ENCODE data around the gene CTBP2. TPM values are rescaled to one million over a fixed set of nuclear protein-coding genes. Genes with fewer than 3 reads are reported as not detected.

Gene CTBP2
- total RNA-seq, 8 experiments from 2014 or later: 29.4 to 90.0 (median 44.8) TPM

DNA sequence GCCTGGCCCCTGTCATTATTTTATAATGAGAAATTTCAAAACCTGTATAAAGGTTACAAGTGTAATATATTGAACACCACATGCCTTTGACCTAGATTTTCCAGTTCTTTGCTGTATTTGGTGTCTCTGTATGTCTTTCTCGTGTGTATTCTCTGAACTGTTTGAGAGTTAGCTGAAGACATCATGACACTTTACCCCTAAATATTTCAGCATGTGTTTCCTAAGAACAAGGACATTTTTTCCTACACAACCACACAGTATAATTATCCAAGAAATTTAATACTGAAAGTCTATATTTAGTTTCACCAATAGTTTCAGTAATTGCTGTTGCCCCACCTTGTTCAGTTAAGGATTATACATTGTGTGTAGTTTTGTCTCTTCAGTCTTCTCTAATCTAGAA, 203.6 kb downstream of the CTBP2 start:
- H3K4me1 ChIP-seq (replicated peaks in 1 of 2): peaks cover 5 to 6% of the 10 kb centered on the region in 2 donors
- WGBS, 10 experiments: 33 to 100% (median 95%) methylated on average over 1 of the region's 1 CpG; no CpG with 5 or more reads in 4 of the 10 experiments
- no peak overlapping the region for H3K4me3 ChIP-seq
- ATAC-seq (replicated peaks in 6 of 8): no peak
- in situ Hi-C loops (cut with MboI; ENCODE audit: low pct_unique_long_range_greater_than_20kb in 2 of 9, low sequenced_read_pairs in 9 of 9, unreplicated experiment in 9 of 9): no loop called here
- no peak overlapping the region for H3K27ac ChIP-seq

DNA sequence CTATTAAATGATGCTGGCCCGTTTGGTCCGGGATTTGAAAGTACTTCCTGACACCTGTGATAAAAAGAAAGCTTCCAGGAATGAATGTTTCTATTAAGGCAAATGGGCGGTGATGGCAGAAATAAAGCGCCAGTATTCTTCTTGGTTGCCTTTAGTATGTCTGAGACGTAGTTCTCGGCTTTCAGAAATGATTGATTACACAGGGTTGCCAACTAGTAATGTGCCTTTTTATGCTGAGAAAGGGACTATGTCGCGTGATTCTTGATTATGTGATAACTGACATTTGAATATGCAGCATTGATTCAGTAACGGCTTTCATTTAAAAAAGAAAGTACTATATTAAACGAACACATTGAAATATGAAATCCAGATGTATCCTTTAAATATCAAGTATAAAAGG, 204.5 kb downstream of the CTBP2 start:
- Histone ChIP-seq H3K4me3 (no peak overlapping the region), H3K27ac (no peak overlapping the region), H3K4me1 (replicated peaks in 1 of 2) (peaks cover 5 to 6% of the 10 kb centered on the region in 2 donors)
- in situ Hi-C loops (cut with MboI; ENCODE audit: low pct_unique_long_range_greater_than_20kb in 2 of 9, low sequenced_read_pairs in 9 of 9, unreplicated experiment in 9 of 9): no loop called here
- WGBS, 10 experiments: 4 to 100% (median 69%) methylated on average over 2 to 10 of the region's 10 CpGs
- ATAC-seq (replicated peaks in 6 of 8): peak in 2 of 8 experiments; percentile 46 to 50

DNA sequence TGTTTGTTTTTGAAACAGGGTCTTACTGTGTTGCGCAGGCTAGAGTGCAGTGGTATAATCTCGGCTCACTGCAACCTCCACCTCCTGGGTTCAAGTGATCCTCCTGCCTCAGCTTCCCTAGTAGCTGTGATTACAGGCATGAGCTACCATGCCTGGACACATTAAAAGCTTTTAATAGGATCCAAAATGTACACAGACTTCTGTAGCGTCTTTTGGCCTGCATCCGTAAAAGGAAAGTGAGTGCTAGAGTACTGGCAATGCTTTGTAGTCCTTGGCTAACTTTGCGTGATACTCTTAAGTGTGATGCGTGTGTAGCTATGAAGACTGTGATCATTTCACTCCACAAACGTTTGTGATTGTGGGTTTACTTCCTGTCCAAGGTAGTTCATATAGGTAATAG, 205.1 kb downstream of the CTBP2 start:
- peaks cover 5 to 6% of the 10 kb centered on the region in 2 donors for H3K4me1 ChIP-seq (replicated peaks in 1 of 2)
- in situ Hi-C loops (cut with MboI; ENCODE audit: low pct_unique_long_range_greater_than_20kb in 2 of 9, low sequenced_read_pairs in 9 of 9, unreplicated experiment in 9 of 9): no loop called here
- no peak overlapping the region for H3K27ac ChIP-seq
- no peak for ATAC-seq (replicated peaks in 6 of 8)
- 48 to 90% (median 82%) methylated on average over 2 to 7 of the region's 7 CpGs; no CpG with 5 or more reads in 2 of the 10 experiments for WGBS, 10 experiments
- H3K4me3 ChIP-seq: no peak overlapping the region

- Histone ChIP-seq H3K4me3 (no peak overlapping the region), H3K27ac (no peak overlapping the region), H3K4me1 (replicated peaks in 1 of 2) (peaks cover 5 to 6% of the 10 kb centered on the region in 2 donors)
- no peak for ATAC-seq (replicated peaks in 6 of 8)
- WGBS, 10 experiments: 89 to 100% (median 95%) methylated on average over 1 to 3 of the region's 3 CpGs
- in situ Hi-C loops (cut with MboI; ENCODE audit: low pct_unique_long_range_greater_than_20kb in 2 of 9, low sequenced_read_pairs in 9 of 9, unreplicated experiment in 9 of 9): no loop called here
Observed at GRCh38 chr10:124953421-124953820, 206.9 kb downstream of the CTBP2 start.

GRCh38 chr10:124952123-124952522, 208.2 kb downstream of the CTBP2 start:
- H3K27ac ChIP-seq: no peak overlapping the region
- no peak overlapping the region for H3K4me3 ChIP-seq
- WGBS, 10 experiments: 80 to 100% (median 97%) methylated on average over 1 to 6 of the region's 6 CpGs; no CpG with 5 or more reads in 1 of the 10 experiments
- H3K4me1 ChIP-seq (replicated peaks in 1 of 2): peaks cover 5 to 6% of the 10 kb centered on the region in 2 donors
- no peak for ATAC-seq (replicated peaks in 6 of 8)
- in situ Hi-C loops (cut with MboI; ENCODE audit: low pct_unique_long_range_greater_than_20kb in 2 of 9, low sequenced_read_pairs in 9 of 9, unreplicated experiment in 9 of 9): no loop called here

GRCh38 chr10:124949543-124949942, 210.8 kb downstream of the CTBP2 start:
- WGBS, 10 experiments: 96 to 100% (median 100%) methylated on average over 1 to 5 of the region's 5 CpGs; no CpG with 5 or more reads in 1 of the 10 experiments
- no peak overlapping the region for H3K27ac ChIP-seq
- no peak overlapping the region for H3K4me3 ChIP-seq
- peaks cover 0 to 8% of the 10 kb centered on the region in 2 donors for H3K4me1 ChIP-seq (replicated peaks in 1 of 2)
- in situ Hi-C loops (cut with MboI; ENCODE audit: low pct_unique_long_range_greater_than_20kb in 2 of 9, low sequenced_read_pairs in 9 of 9, unreplicated experiment in 9 of 9): no loop called here
- peak in 1 of 8 experiments; percentile 22 for ATAC-seq (replicated peaks in 6 of 8)

GRCh38 chr10:124946945-124947344, 213.4 kb downstream of the CTBP2 start:
- H3K27ac ChIP-seq: no peak overlapping the region
- no peak for ATAC-seq (replicated peaks in 6 of 8)
- in situ Hi-C loops (cut with MboI; ENCODE audit: low pct_unique_long_range_greater_than_20kb in 2 of 9, low sequenced_read_pairs in 9 of 9, unreplicated experiment in 9 of 9): no loop called here

GRCh38 chr10:124944982-124945381, 215.4 kb downstream of the CTBP2 start:
- in situ Hi-C loops (cut with MboI; ENCODE audit: low pct_unique_long_range_greater_than_20kb in 2 of 9, low sequenced_read_pairs in 9 of 9, unreplicated experiment in 9 of 9): no loop called here
- WGBS, 10 experiments: 33 to 100% (median 50%) methylated on average over 1 to 2 of the region's 2 CpGs
- Histone ChIP-seq H3K27ac (no peak overlapping the region), H3K4me1 (replicated peaks in 1 of 2) (peaks cover 0 to 18% of the 10 kb centered on the region in 2 donors), H3K4me3 (no peak overlapping the region)
- peak in 2 of 8 experiments; percentile 49 to 57 for ATAC-seq (replicated peaks in 6 of 8)

More at GRCh38 chr10:124946945-124947344, 213.4 kb downstream of the CTBP2 start:
- Histone ChIP-seq H3K4me3 (no peak overlapping the region), H3K4me1 (replicated peaks in 1 of 2) (peaks cover 0 to 18% of the 10 kb centered on the region in 2 donors)
- 67 to 100% (median 91%) methylated on average over 1 to 2 of the region's 2 CpGs; no CpG with 5 or more reads in 2 of the 10 experiments for WGBS, 10 experiments

GRCh38 chr10:124943301-124944092, 216.9 kb downstream of the CTBP2 start:
- Histone ChIP-seq H3K27ac (no peak overlapping the region), H3K4me3 (no peak overlapping the region), H3K4me1 (replicated peaks in 1 of 2) (peaks cover 0 to 18% of the 10 kb centered on the region in 2 donors)
- 7 to 95% (median 86%) methylated on average over 4 to 9 of the region's 9 CpGs for WGBS, 10 experiments
- ATAC-seq (replicated peaks in 6 of 8): peak in 3 of 8 experiments; percentile 51 to 62 (median 59)
- in situ Hi-C loops (cut with MboI; ENCODE audit: low pct_unique_long_range_greater_than_20kb in 2 of 9, low sequenced_read_pairs in 9 of 9, unreplicated experiment in 9 of 9): no loop called here

- peak in 3 of 8 experiments; percentile 9 to 74 (median 17) for ATAC-seq (replicated peaks in 6 of 8)
- WGBS, 10 experiments: 22 to 100% (median 93%) methylated on average over 5 to 11 of the region's 11 CpGs; no CpG with 5 or more reads in 1 of the 10 experiments
- H3K27ac ChIP-seq: no peak overlapping the region
- H3K4me3 ChIP-seq: no peak overlapping the region
- H3K4me1 ChIP-seq (replicated peaks in 1 of 2): peaks cover 0 to 18% of the 10 kb centered on the region in 2 donors
- in situ Hi-C loops (cut with MboI; ENCODE audit: low pct_unique_long_range_greater_than_20kb in 2 of 9, low sequenced_read_pairs in 9 of 9, unreplicated experiment in 9 of 9): no loop called here
Observed at GRCh38 chr10:124942317-124943169, 217.8 kb downstream of the CTBP2 start.

DNA sequence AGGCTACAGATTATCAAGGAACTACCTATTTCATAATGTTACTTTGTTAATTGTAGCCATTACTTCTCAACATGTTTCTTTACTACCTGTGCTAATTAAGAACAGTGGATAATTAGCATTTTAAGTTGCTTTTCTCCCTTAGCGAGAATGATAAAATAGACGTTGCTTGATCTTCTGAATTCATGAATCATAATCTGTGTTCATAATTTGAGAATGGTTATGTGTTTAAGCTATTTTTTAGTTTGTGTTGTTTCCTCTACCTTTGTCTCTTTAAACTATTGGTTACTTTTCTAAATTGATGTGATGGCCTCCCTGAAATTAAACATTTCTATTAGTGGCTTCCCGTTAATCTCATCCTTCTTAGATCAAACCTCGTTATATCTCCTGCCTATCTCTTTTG, 218.5 kb downstream of the CTBP2 start, which contains the start of gene ZRANB1:
Gene ZRANB1, plus strand, starts transcription at position 301 of the 400 bp plus-strand sequence. CDS start 371 bp downstream, outside the sequence.
- no peak within 1 kb of the TSS for H3K4me3 ChIP-seq
- in situ Hi-C loops (cut with MboI; ENCODE audit: low pct_unique_long_range_greater_than_20kb in 2 of 9, low sequenced_read_pairs in 9 of 9, unreplicated experiment in 9 of 9): no loop called here
- ATAC-seq (replicated peaks in 6 of 8): no peak
- WGBS, 10 experiments: 50 to 100% (median 96%) methylated on average over 1 to 4 of the region's 4 CpGs; no CpG with 5 or more reads in 1 of the 10 experiments
- H3K4me1 ChIP-seq (replicated peaks in 1 of 2): peaks cover 0 to 15% of the 10 kb centered on the region in 2 donors
- no peak within 1 kb of the TSS for H3K27ac ChIP-seq

GRCh38 chr10:124939290-124939689, 221.1 kb downstream of the CTBP2 start:
- peaks cover 0 to 9% of the 10 kb centered on the region in 2 donors for H3K4me1 ChIP-seq (replicated peaks in 1 of 2)

DNA sequence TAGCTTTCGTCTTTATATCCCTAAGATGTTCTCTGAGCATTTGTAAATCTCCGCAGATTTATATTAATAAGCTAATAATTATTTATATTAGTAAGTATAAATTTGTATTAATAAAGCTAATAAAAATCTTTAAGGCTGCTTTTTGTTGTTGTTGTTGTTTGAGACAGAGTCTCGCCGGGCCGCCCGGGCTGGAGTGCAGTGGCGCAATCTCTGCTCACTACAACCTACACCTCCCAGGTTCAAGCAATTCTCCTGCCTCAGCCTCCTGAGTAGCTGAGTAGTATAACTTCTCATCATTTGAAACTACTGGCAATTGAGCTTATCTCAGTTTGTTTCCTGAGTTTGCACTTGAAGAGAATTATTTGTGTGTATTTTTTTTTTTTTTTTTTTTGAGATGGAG, 223.6 kb downstream of the CTBP2 start:
- 82 to 100% (median 100%) methylated on average over 2 to 7 of the region's 7 CpGs; no CpG with 5 or more reads in 1 of the 10 experiments for WGBS, 10 experiments
- Histone ChIP-seq H3K4me3 (no peak overlapping the region), H3K4me1 (replicated peaks in 1 of 2) (no peaks in the 10 kb centered on the region), H3K27ac (no peak overlapping the region)
- ATAC-seq (replicated peaks in 6 of 8): no peak
- in situ Hi-C loops (cut with MboI; ENCODE audit: low pct_unique_long_range_greater_than_20kb in 2 of 9, low sequenced_read_pairs in 9 of 9, unreplicated experiment in 9 of 9): no loop called here

More at GRCh38 chr10:124939290-124939689, 221.1 kb downstream of the CTBP2 start:
- in situ Hi-C loops (cut with MboI; ENCODE audit: low pct_unique_long_range_greater_than_20kb in 2 of 9, low sequenced_read_pairs in 9 of 9, unreplicated experiment in 9 of 9): no loop called here
- WGBS, 10 experiments: 29 to 100% (median 100%) methylated on average over 1 of the region's 1 CpG
- H3K4me3 ChIP-seq: no peak overlapping the region
- no peak for ATAC-seq (replicated peaks in 6 of 8)
- no peak overlapping the region for H3K27ac ChIP-seq
